Effector memory CD4-positive, alpha-beta T cell (primary cell): ENCODE results near the gene NUDT15.
A peak's percentile ranks its signal among the peaks of the same experiment; 100 is the strongest.

Experiments
- DNase-seq, 3 donors: peaks; one replicate each; pipeline ENCODE4 v3.0.0-alpha.2; 2020
- H3K27ac ChIP-seq: 2 replicates; pipeline ENCODE4 v1.7.0; 2013; ENCODE audit warnings: mild to moderate bottlenecking, low read length, moderate library complexity; ENCODE audit not compliant: insufficient read depth, poor library complexity, severe bottlenecking
- H3K27me3 ChIP-seq: replicated peaks from 2 replicates; pipeline ENCODE4 v1.7.0; 2013; ENCODE audit warnings: mild to moderate bottlenecking, low read length; ENCODE audit not compliant: insufficient read depth, control insufficient read depth, poor library complexity, severe bottlenecking
- H3K36me3 ChIP-seq: 2 replicates; pipeline ENCODE4 v1.7.0; 2013; ENCODE audit warnings: mild to moderate bottlenecking, low read length, moderate library complexity; ENCODE audit not compliant: control insufficient read depth, insufficient read depth
- H3K4me1 ChIP-seq: 2 replicates; pipeline ENCODE4 v1.7.0; 2013; ENCODE audit warnings: low read length, mild to moderate bottlenecking; ENCODE audit not compliant: control insufficient read depth, insufficient read depth, poor library complexity, severe bottlenecking
- H3K4me3 ChIP-seq: 2 replicates; pipeline ENCODE4 v1.7.0; 2013; ENCODE audit warnings: low read length, low read depth, mild to moderate bottlenecking; ENCODE audit not compliant: insufficient read depth, poor library complexity, severe bottlenecking
- H3K9me3 ChIP-seq: 2 replicates; pipeline ENCODE4 v1.7.0; 2013; ENCODE audit warnings: mild to moderate bottlenecking, low read length, moderate library complexity; ENCODE audit not compliant: control insufficient read depth

NUDT15 gene

DNA sequence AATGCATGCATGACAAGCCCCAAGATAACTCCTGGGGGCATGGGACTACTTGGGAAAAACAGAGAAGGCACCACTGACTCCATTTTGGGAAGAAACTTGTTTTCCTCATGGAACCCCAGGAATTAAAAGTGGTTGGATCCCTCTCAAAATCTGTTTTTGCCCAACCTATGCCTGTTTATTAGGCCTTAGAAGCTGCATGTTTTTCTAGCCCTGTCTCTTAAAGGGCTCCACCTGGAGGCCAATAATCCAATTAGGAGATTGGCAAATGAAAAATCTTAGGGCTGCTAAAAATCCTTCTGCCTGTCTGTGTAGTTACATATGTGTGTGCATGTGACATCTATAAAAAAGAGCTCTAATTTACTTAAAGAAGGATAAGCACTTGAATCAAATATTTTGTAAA, 30.5 kb downstream of the NUDT15 start:
- Histone ChIP-seq H3K27ac (no peak overlapping the region), H3K36me3 (peaks cover 26% of the 10 kb centered on the region), H3K4me3 (no peak overlapping the region), H3K27me3 (no peaks in the 10 kb centered on the region), H3K9me3 (no peaks in the 10 kb centered on the region), H3K4me1 (no peaks in the 10 kb centered on the region)
- DNase-seq, result no peak

- Histone ChIP-seq H3K27me3 (no peaks in the 10 kb centered on the region), H3K9me3 (no peaks in the 10 kb centered on the region), H3K27ac (no peak overlapping the region), H3K36me3 (peaks cover 26% of the 10 kb centered on the region), H3K4me1 (no peaks in the 10 kb centered on the region), H3K4me3 (no peak overlapping the region)
- DNase-seq, result no peak
Measured at GRCh38 chr13:48068952-48069351, 31.4 kb downstream of the NUDT15 start.

- H3K4me1 ChIP-seq, result no peaks in the 10 kb centered on the region
- no peak overlapping the region for H3K27ac ChIP-seq
- no peak overlapping the region for H3K4me3 ChIP-seq
- no peak for DNase-seq
- no peaks in the 10 kb centered on the region for H3K9me3 ChIP-seq
- peaks cover 26% of the 10 kb centered on the region for H3K36me3 ChIP-seq
- no peaks in the 10 kb centered on the region for H3K27me3 ChIP-seq
Measured at GRCh38 chr13:48069573-48069972, 32.0 kb downstream of the NUDT15 start.

- H3K36me3 ChIP-seq, result peaks cover 36% of the 10 kb centered on the region
- H3K27ac ChIP-seq, result no peak overlapping the region
- no peaks in the 10 kb centered on the region for H3K9me3 ChIP-seq
- DNase-seq, result no peak
- no peaks in the 10 kb centered on the region for H3K4me1 ChIP-seq
- no peak overlapping the region for H3K4me3 ChIP-seq
- no peaks in the 10 kb centered on the region for H3K27me3 ChIP-seq
Measured at GRCh38 chr13:48070942-48071341, 33.4 kb downstream of the NUDT15 start.

DNA sequence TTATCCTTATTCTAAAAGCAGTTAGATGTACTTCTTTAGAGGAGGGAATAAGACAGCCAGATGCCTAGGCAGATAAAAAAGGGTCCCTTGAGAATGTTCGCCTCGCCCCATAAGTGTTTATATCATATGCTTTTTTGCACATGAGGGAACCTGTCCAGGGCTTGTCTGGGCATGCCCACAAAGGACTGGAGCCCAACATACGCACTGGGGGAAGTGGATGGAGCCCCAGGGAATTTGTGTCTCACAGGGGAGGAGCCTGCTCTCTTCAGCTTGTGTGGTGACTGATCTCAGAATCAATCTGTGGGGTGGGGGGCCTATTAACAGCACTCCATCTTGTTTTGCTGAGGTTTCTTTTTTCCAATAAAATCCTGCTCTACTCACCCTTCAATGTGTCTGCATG, 34.8 kb downstream of the NUDT15 start:
- no peaks in the 10 kb centered on the region for H3K9me3 ChIP-seq
- DNase-seq, result no peak
- no peak overlapping the region for H3K27ac ChIP-seq
- peaks cover 48% of the 10 kb centered on the region for H3K36me3 ChIP-seq
- H3K4me3 ChIP-seq, result no peak overlapping the region
- H3K4me1 ChIP-seq, result no peaks in the 10 kb centered on the region
- no peaks in the 10 kb centered on the region for H3K27me3 ChIP-seq

DNA sequence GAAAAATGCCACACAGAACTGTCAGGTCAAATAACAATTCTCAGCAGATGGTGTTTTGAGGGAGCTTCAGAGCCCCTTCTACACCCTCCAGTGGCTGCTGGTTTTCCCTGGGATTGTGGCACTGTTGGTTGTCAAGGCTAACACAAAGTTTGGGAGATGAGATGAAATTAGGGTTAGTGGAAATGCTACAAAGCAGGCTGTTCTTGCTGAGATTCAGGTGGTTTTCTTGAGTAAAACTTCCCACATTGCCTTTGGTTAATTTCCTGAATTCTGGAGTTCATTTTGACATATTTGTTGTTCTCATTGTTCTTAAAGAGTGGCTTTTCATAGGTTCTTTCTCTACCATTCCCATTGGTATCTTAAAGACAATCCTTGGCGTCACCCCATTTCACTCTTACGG, 35.3 kb downstream of the NUDT15 start:
- Histone ChIP-seq H3K27me3 (no peaks in the 10 kb centered on the region), H3K4me1 (no peaks in the 10 kb centered on the region), H3K36me3 (peaks cover 48% of the 10 kb centered on the region), H3K9me3 (no peaks in the 10 kb centered on the region), H3K4me3 (no peak overlapping the region), H3K27ac (no peak overlapping the region)
- no peak for DNase-seq

GRCh38 chr13:48074006-48074405, 36.5 kb downstream of the NUDT15 start:
- Histone ChIP-seq H3K27me3 (no peaks in the 10 kb centered on the region), H3K4me1 (no peaks in the 10 kb centered on the region), H3K4me3 (no peak overlapping the region), H3K27ac (no peak overlapping the region), H3K36me3 (peaks cover 58% of the 10 kb centered on the region), H3K9me3 (no peaks in the 10 kb centered on the region)
- DNase-seq, result no peak

DNA sequence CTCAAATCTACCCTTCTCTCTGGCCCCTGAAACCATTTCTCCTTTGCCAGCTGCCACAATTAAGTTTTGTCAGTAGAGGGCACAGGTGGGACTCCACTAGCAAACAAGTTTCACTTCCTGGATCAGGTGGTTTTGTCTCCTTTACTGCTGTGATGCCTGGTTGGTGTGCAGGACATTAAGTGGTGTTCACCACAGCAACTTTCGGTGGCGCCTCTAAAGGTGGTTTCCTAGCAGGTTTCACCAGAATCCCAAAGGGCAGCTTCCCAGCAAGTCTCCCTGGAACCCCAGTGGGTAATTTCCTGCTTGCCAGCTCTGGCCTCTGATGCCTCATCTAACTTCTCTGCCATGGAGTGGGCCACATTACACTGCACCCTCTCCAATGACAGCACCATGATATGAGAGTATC, 40.7 kb downstream of the NUDT15 start:
- no peak for DNase-seq
- no peaks in the 10 kb centered on the region for H3K4me1 ChIP-seq
- peaks cover 72% of the 10 kb centered on the region for H3K36me3 ChIP-seq
- no peaks in the 10 kb centered on the region for H3K9me3 ChIP-seq
- no peak overlapping the region for H3K4me3 ChIP-seq
- H3K27ac ChIP-seq, result no peak overlapping the region
- H3K27me3 ChIP-seq, result no peaks in the 10 kb centered on the region

DNA sequence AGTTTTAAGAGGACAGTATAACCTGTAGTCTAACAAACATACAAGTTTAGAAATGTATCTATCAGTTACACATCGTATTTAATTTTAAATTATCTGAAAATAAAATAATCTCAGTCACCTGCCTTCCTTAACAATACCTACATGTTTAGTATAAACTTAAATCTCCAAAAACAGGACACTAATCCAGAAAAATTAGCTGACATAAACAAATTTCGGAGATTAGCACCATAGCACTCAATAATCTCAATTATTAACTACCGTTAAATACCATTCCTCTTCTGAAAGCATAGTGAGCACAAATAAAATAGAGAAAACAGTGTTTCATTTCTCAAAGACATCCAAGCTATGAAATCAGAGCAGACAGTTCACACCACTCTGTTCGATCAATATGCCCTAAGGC, 44.2 kb downstream of the NUDT15 start:
- H3K4me1 ChIP-seq, result no peaks in the 10 kb centered on the region
- DNase-seq, result no peak
- no peaks in the 10 kb centered on the region for H3K27me3 ChIP-seq
- H3K4me3 ChIP-seq, result no peak overlapping the region
- no peaks in the 10 kb centered on the region for H3K9me3 ChIP-seq
- no peak overlapping the region for H3K27ac ChIP-seq
- H3K36me3 ChIP-seq, result peaks cover 73% of the 10 kb centered on the region

DNA sequence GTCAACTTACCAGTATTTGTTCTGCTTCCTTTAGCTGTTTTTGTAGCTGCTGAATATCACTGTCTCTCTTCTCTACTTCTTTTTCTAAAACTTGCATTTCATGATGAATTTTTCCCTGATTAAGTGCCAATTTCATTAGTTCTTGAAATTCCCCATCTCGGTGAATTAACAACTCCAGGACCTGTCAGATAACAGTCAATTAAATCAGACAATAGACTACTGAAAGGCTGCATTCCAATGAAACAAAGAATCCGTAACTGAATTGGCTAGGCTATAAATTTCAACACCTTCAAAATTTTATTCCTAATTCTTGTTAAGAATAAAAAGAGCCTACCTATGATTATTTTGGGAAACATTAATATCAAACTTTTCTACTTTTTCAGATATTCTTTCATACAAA, 48.7 kb downstream of the NUDT15 start:
- DNase-seq, result no peak
- Histone ChIP-seq H3K4me3 (no peak overlapping the region), H3K27ac (no peak overlapping the region), H3K27me3 (no peaks in the 10 kb centered on the region), H3K9me3 (no peaks in the 10 kb centered on the region), H3K4me1 (no peaks in the 10 kb centered on the region), H3K36me3 (peaks cover 30% of the 10 kb centered on the region)

DNA sequence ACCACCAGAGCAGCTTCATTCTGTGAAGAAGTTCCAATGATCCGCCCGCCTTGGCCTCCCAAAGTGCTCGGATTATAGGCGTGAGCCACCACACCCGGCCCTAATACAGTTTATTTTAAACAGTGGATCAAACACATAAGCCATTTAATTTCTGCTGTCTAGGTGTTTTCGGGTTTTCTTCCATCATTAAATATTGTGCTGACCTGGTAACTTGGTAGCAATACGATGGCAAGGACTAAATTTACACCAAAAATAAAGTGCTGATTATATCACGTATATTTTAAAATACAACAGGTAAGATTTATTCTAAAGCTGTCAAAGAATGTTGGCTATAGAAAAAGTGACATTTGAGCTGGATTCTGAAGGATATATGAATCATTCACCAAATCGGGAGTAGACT, 56.1 kb downstream of the NUDT15 start:
- DNase-seq, result no peak
- H3K27ac ChIP-seq, result no peak overlapping the region
- no peaks in the 10 kb centered on the region for H3K9me3 ChIP-seq
- H3K27me3 ChIP-seq, result no peaks in the 10 kb centered on the region
- peaks cover 17% of the 10 kb centered on the region for H3K4me1 ChIP-seq
- no peaks in the 10 kb centered on the region for H3K36me3 ChIP-seq
- peak overlapping the region; percentile 95 for H3K4me3 ChIP-seq
